GM19025 (cell line): ENCODE results near the gene RASAL1.

Source experiments
- ATAC-seq: cut with Tn5 transposase; IDR thresholded peaks from one replicate; pipeline ENCODE4 v1.9.1; 2021; ENCODE audit warnings: mild to moderate bottlenecking, low read depth, moderate library complexity; ENCODE audit not compliant: unreplicated experiment

RASAL1 gene, protein sequence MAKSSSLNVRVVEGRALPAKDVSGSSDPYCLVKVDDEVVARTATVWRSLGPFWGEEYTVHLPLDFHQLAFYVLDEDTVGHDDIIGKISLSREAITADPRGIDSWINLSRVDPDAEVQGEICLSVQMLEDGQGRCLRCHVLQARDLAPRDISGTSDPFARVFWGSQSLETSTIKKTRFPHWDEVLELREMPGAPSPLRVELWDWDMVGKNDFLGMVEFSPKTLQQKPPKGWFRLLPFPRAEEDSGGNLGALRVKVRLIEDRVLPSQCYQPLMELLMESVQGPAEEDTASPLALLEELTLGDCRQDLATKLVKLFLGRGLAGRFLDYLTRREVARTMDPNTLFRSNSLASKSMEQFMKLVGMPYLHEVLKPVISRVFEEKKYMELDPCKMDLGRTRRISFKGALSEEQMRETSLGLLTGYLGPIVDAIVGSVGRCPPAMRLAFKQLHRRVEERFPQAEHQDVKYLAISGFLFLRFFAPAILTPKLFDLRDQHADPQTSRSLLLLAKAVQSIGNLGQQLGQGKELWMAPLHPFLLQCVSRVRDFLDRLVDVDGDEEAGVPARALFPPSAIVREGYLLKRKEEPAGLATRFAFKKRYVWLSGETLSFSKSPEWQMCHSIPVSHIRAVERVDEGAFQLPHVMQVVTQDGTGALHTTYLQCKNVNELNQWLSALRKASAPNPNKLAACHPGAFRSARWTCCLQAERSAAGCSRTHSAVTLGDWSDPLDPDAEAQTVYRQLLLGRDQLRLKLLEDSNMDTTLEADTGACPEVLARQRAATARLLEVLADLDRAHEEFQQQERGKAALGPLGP

GRCh38 chr12:113135178-113136127 lies at the start of gene RASAL1:
Gene RASAL1 (minus strand): TSS chr12:113135761. CDS start chr12:113135462, 299 bp downstream.
- no peak for ATAC-seq

- ATAC-seq = peak; percentile 73
Observed at GRCh38 chr12:113184900-113185179, 49.3 kb upstream of the RASAL1 start.

DNA sequence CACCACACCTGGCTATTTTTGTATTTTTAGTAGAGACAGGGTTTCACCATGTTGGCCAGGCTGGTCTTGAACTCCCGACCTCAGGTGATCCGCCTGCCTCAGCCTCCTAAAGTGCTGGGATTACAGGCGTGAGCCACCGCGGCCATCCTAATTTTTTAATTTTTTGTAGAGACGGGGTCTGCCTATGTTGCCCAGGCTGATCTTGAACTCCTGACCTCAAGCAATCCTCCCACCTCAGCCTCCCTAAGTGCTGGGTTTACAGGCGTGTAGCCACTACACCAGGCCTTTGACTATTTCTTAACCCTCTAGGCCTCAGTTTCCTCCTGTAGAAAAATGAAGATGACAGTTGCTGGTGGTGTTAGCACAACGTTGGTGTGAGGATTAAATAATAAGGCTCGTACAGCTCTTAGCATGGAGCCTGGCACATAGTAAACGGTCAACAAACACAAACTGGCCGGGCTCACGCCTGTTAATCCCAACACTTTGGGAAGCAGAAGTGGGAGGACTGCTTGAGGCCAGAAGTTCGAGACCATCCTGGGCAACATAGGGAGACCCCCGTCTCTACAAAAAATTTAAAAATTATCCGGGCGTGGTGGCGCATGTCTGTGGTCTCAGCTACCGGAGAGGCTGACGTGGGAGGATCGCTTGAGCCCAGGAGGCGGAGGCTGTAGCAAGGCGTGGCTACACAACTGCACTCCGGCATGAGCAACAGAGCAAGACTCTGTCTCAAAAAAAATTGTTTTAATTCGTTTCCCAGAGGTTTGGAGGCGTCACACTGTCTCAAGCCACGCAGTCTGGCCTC lies 48.7 kb upstream of the RASAL1 start:
- peak; percentile 38 for ATAC-seq

DNA sequence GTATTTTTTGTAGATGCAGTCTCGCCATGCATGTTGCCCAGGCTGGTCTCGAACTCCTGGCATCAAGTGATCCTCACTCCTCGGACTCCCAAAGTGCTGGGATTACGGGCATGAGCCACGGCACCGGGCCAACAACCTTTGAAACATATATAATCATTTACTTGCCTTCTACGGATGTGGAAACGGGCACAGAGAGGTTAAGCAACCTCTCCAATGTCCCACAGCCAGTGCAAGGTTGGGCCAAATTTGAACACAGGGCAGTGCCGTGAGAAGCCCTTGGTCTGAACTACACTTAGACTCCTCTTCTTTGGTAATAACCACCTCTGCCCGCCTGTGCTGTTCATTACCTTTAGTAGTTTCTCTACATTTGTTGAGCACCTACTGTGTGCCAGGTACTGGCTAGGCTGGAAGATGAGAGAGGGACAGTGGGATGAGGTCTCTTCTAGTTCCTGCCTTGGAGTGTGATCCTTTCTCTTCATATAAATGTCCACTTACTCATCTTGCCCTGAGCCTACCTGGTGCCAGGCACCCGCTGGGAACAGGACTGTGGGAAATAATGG lies 47.5 kb upstream of the RASAL1 start:
- no peak for ATAC-seq

DNA sequence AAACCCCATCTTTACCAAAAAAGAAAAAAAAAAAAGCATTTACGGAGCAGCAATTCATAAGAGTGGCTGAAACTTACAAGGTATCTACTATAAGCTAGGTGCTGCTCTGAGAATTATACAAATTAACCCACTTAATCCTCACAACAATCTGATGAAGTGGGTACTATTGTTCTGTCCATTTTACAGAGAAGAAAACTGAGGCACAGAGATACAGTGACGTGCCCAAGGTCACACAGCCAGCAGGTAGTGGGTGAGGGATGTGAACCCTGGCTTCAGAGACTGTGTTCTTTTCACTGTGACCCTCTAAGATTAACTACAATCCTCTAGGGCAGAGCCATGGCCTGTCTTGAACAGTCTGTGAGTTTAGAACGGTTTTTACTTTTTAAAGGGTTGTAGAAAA lies 46.4 kb upstream of the RASAL1 start:
- no peak for ATAC-seq

DNA sequence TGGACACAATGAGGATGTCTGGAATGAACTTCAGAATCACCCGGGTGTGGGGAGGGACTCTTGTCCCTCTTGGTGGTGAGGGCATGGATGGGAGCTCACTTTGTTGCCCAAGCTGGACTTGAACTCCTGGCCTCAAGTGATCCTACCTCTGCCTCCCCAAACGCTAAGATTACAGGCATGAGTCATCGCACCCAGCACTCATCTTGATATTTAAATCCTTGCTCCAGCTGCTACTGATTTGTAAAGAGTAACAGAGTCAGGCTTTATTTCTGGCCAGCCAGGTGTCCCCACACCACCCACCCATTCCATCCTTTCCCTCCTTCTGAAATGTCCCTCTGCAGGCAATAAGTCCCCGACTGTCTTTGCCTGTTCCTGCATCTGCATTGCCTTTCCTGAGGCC lies 44.8 kb upstream of the RASAL1 start:
- ATAC-seq = no peak

- ATAC-seq = no peak
Observed at GRCh38 chr12:113179023-113179422, 43.5 kb upstream of the RASAL1 start.

DNA sequence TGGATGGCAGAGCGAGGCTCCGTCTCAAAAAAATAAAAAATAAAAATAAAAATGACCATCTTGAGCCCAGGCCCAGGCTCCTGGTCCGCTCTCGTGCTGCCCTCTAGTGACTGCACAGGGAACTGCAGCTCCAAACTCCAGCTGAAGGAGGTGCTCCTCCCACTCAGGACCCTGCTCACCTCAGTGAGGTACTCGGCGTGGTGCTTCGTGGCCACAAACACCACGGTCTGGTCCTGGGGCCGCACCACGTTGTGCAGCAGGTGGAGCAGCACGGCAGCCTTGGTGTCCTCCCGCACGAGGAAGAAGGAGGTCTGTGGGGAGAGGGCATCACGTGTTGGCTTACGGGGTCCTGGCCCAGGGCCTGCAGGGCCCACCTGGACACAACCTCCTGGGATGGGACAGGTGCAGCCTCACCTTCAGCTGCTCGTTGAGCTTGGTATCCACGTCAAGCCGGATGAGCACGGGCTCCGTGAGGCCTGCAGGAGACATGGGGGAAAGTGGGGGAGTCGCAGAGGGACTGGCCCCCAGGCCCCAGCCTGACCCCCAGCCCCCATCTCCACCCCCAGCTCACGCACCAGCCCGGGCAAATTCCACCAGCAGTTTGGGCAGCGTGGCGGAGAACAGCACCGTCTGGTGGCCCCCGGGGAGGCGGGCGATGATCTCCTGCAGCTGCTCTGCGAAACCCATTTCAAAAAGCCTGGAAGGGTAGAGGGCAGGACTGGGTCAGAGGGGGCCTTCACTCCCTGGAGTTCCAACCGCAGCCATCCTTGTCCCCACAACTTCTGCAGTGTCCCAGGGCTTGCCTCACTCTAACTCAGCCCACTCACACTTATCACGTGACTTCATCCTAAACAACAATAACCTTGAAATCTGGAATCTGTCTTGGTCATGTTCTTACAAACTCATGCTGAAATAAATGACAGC lies 39.2 kb upstream of the RASAL1 start:
- ATAC-seq = no peak

DNA sequence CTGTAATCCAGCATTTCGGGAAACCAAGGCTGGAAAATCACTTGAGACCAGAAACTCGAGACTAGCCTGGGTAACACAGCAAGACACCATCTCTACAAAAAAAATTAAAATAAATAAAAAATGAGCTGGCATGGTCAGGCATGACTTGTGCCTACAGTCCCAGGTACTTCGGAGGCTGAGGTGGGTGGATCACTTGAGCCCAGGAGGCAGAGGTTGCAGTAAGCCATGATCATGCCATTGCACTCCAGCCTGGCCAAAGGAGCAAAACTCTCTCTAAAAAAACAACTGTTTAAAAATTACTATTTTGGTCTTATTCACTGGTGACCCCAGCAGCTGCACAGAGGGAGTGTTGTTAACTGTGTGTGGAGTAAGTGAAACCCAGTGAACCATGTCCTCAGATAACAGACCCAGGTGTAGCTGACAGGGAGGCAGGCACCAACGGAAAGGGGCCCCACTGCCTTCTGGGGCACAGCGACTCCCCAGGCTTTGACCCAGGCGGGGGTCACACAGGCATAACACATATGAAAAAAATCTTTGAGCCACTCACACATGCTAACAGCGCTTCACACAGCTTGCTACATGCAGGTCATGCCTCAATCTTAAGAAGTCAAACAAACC lies 37.6 kb upstream of the RASAL1 start:
- ATAC-seq = no peak

DNA sequence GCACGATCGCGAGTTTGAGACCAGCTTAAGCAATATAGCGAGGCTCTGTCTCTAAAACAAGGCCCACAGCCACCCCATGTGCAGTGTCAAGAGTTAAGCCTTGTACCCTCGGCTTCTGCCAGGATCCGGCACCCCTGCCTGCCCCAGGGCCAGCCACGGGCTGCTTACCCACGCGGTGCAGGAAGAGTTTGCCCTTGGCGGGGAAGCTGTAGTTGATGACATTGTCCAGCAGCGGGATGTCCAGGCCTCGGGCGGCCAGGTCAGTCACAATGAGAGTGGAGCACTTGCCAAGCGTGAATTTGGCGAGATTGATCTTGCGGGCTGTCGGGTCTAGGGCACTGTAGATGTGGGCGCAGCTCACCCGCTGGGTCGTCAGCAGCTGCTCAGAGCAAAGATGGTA lies 36.6 kb upstream of the RASAL1 start:
- ATAC-seq = no peak

DNA sequence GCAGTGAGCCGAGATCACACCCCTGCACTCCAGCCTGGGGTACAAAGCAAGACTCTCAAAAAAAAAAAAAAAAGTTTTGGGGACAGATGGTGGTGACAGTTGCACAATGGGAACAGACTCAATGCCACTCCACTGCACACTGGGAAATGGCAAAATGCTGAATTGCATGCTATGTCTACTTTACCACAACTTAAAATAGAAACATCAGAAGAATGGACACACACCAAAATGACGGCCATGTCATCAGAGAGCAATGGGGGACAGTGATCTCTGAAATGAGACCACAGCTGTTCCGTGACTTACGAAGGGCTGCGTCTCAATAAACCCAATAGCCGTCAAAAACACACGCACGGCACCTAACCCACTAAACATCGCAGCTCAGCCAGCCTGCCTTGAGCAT lies 36.0 kb upstream of the RASAL1 start:
- ATAC-seq = no peak

DNA sequence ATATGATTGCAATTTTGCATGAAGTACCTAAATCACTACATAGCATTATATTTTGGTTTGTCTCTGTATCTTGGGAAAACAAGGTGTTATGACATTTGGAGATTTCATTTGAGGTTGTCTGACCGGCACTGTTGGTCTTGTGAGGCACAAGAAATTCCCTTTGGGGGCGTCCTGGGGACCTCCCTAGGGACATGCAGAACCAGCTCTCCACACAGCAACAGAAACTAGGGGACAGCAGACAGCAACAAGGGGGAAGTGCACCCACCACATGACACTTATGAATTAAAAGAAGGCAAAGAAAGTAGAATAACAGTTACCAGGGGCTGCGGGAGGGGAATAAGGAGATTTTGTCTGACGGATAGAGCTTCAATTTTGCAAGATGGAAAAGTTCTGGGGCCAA lies 35.4 kb upstream of the RASAL1 start:
- no peak for ATAC-seq

DNA sequence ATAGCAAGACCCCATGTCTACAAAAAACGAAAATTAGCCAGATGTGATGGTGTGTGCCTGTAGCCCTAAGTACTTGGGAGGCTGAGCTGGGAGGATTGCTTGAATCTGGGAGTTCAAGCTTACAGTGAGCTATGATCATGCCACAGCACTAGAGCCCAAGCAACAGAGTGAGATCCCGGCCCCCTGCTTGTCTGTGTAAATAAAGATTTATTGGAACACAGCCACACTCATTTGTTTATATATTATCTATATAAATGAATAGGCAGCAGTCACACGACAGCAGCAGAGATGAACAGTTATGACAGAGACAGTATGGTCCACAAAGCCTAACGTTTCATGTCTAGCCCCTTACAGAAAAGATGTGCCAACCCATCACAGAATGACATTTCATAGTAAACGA lies 34.9 kb upstream of the RASAL1 start:
- ATAC-seq = no peak

DNA sequence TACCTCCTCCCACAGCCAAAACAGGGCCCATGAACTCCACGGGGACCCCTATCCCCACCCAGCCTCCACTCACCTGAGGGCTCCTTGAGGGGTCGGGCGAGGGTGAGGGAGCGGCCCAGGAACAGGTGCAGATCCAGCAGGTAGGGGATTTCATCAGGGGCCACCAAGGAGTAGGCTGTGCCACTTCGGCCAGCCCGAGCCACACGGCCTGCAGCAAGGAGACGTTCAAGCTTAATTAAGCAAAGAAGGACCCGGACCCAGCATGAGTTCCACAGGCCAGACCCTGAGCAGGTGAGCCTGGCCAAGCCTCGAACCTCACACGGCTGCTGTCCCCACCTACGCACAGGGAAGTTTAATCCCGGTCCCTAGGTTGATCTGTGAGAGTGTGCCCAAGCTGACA lies 34.1 kb upstream of the RASAL1 start:
- no peak for ATAC-seq

- no peak for ATAC-seq
Observed at GRCh38 chr12:113167868-113168267, 32.3 kb upstream of the RASAL1 start.

- no peak for ATAC-seq
Observed at GRCh38 chr12:113165521-113166450, 30.2 kb upstream of the RASAL1 start.

DNA sequence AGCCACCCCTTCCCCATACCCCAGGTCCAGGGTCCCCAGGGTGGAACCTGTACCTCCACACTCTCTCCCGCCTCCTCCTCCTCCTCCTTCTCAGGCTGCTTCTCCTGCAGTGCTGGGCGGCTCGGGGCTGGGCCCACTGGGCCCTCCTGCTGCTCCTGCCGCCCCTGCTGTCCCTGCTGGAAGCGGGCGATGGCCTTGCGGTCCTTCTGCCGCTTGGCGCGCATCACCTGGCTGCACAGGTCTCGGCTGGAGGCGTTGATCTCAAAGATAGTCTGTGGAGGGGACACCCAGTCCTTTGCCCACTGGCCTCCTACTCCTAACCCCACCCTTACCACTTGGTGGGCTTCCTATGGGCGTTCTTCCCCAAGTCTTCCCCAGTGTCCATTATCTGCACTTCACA lies 28.5 kb upstream of the RASAL1 start:
- no peak for ATAC-seq
